Skin epidermis (tissue), 12 donors: ENCODE results near the gene LNPEP.
A peak's percentile ranks its signal among the peaks of the same experiment; 100 is the strongest.
"Not testable (repeated sequence)": the region's sequence is repeated elsewhere in the genome, so short reads cannot be mapped to it uniquely, and the experiment has no call there.

ENCODE experiments used
- H3K27ac ChIP-seq, 21 experiments: fragments of 200-600 bp; sonication (generic) in 11 of 21; one replicate each; pipeline ENCODE4 v1.5.0; 2020; ENCODE audit warnings: mild to moderate bottlenecking in 3 of 21, inconsistent platforms in 2 of 21, moderate library complexity in 2 of 21
- H3K4me3 ChIP-seq, 7 experiments: fragments of 200-600 bp; sonication (generic) in 2 of 7; one replicate each; pipeline ENCODE4 v1.5.0; 2020; ENCODE audit warnings: inconsistent platforms in 2 of 7, mild to moderate bottlenecking in 2 of 7, moderate library complexity in 1 of 7

LNPEP gene

DNA sequence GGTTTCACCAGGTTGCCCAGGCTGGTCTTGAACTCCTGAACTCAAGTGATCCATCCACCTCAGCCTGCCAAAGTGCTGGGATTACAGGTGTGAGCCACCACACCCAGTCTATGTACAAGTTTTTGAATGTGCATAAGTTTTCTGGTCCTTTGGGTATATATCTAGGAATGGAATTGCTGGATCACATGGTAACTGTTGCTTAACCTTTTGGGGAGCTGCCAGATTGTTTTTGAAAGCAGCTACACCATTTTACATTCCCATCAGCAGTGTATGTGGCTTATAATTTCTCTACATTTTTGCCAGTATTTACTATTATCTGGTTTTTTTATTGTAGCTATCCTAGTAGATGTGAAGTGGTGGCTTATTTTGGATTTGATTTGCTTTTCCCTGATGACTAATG is 8.9 kb upstream of the LNPEP start:
- Histone ChIP-seq H3K27ac (no peak overlapping the region), H3K4me3 (no peak overlapping the region)

DNA sequence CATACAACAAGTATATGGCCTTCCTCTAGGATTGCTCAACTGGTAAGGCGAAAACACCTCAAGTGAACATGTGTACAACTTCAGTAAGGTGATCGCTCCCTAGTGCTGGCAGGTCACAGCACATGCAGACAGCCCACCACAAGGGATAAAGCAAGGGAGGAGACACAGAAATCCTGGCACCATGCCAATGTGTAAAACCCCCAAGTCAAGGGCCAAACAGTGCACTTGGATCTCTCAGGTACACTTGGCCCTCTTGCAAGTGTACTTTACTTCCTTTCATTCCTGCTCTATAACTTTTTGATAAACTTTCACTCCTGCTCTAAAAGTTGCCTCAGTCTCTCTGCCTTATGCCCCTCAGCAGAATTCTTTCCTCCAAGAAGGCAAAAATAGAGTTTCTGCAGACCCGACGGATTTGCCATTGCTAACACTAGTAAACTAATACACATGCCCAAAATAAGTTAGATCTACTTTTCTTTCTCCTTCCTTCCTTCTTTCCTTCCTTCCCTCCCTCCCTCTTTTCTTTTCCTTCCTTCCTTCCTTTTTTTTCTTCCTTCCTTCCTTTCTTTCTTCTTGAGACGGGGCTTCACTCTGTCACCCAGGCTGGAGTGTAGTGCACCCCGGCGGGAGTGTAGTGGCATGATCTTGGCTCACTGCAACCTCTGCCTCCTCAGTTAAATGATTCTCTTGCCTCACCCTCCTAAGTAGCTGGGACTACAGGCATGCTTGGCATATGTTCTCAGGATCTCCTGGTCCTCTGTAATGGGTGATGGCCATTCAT is 6.8 kb upstream of the LNPEP start:
- Histone ChIP-seq H3K27ac (no peak overlapping the region), H3K4me3 (no peak overlapping the region)

DNA sequence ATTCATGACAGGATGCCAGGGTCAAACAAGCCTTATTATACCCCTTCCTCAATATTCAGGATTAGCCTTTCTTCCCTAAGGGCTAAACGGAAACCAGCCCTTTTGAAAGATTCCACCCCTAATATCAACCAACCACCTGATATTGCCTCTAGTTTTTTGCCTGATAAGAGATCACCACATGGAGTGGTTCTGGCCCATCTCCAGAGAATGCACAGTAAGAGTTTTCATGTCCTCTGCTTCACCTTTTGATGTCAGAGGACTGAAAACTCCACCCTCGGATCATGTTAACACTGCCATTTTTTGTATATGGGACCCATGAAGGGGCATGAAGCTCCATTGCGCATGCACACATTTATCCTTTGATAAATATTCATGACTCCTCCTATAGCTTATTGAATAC is 5.8 kb upstream of the LNPEP start:
- Histone ChIP-seq H3K27ac (no peak overlapping the region), H3K4me3 (no peak overlapping the region)

DNA sequence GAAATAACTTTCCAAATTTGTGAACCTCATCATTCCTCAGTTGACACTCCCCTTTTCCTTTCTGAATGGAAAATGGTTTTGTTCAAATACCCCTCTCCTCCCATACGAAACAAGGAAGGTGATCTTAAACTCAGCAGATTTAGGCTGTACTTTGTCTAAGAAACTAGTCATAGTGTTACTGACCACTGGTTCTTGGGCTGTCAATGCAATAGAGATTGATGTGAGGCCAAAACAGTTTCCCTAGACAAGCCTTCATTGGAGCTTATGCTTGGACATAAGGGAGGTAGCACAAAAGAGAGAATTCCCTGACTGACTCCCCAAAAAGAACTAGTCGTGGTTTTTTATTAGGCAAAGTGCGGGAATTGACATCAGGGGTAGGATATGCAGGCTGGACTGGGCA is 5.3 kb upstream of the LNPEP start:
- Histone ChIP-seq H3K4me3 (no peak overlapping the region), H3K27ac (no peak overlapping the region)

DNA sequence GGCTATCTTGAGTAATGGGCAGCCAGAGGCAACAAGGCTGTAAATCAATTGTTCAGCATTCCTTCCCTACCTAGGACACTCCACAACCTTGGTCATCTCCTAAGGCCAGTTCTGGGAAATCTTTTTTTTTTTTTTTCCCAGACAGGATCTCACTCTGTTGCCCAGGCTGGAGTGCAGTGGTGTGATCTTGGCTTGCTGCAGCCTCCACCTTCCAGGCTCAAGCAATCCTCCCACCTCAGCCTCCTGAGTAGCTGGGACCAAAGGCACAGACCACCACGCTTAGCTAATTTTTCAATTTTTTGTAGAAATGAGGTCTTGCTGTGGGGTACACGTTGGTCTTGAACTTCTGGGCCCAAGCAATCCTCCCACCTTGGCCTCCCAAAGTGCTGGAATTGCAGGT is 4.8 kb upstream of the LNPEP start:
- not testable (repeated sequence) for H3K4me3 ChIP-seq
- peak overlapping the region in 2 of 21 experiments; percentile 17 to 55 for H3K27ac ChIP-seq

DNA sequence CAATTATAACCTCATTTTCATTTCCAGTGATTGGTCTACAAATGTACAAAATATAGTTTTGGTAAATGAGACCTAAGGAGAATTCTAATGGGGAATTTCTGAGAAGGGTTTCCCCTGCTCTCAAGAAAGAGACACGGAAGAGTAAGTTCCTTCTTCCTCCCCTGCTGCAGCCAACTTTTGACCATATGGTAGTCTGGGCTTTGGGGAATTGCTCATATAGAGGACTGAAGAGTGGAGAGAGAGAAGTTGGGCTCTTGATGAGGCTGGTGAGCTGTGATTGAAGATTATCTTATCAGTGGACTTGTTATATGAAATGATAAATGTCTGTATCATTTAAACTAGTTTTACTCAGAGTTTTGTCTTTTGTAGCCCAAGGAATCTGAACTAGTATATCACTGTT is 4.3 kb upstream of the LNPEP start:
- peak overlapping the region in 1 of 21 experiments; percentile 99 for H3K27ac ChIP-seq
- H3K4me3 ChIP-seq = no peak overlapping the region

DNA sequence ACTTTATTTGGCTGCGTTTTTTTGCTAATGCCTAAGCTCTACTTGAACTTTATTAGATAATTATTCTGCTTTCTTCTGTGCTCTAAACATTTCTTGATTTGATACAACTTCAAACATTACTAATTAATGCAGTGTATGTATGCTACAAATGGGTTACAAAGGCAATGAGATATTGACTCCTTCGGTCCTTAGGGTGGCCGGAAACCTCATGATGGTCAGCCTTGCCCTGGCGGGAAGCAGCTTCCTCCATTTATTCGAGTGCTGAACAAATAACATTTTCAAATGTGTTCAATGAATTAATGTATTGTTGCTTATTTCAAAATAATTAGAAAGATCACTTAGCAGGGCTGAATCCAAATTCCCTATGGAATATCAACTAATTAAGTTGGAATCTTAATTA is 3.9 kb upstream of the LNPEP start:
- H3K27ac ChIP-seq = peak overlapping the region in 1 of 21 experiments; percentile 99

DNA sequence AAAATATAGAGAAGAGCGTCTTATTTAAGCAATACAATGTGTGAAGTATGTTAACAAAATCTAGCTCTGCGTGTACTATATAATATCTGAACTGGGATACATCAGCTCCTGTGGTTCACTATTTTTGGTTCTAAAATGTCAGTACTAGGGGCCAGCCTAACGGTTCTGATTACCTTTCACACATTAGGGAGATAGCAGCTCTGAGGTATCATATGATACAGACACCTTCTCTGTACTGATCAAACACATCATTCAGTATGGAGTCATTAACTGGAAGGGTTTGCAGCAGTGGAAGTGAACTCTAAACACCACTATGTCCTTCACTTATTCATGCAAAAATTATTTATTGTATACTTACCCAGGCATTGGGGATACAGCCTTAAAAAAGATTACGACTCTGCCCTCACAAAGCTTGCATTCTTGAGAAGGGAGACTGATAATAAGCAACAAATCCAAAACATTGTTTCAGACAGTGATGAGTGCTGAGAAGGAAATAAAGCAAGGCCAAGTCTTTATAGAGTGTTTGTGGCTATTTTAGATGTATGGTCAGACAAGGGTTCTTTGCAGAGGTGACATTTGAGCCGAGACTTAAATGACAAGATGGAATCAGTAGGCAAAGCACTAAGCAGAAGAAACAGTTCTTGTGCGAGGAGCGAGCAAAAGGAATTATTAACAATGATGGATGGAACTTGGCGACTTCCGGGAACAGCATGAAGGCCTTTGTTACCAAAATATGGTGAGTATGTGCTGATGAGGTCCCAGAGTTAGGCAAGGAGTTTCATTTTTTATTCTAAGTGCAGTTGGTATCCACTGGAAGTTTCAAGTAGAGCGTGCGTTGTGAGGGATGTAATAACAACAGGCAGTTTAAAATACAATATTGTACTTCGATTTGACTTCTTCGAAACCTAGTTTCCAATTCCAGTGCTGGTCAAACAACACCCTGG is 1.8 kb upstream of the LNPEP start:
- peak overlapping the region; percentile 89 to 100 (median 98) for H3K27ac ChIP-seq

More for the DNA sequence above, 3.9 kb upstream of the LNPEP start:
- no peak overlapping the region for H3K4me3 ChIP-seq

DNA sequence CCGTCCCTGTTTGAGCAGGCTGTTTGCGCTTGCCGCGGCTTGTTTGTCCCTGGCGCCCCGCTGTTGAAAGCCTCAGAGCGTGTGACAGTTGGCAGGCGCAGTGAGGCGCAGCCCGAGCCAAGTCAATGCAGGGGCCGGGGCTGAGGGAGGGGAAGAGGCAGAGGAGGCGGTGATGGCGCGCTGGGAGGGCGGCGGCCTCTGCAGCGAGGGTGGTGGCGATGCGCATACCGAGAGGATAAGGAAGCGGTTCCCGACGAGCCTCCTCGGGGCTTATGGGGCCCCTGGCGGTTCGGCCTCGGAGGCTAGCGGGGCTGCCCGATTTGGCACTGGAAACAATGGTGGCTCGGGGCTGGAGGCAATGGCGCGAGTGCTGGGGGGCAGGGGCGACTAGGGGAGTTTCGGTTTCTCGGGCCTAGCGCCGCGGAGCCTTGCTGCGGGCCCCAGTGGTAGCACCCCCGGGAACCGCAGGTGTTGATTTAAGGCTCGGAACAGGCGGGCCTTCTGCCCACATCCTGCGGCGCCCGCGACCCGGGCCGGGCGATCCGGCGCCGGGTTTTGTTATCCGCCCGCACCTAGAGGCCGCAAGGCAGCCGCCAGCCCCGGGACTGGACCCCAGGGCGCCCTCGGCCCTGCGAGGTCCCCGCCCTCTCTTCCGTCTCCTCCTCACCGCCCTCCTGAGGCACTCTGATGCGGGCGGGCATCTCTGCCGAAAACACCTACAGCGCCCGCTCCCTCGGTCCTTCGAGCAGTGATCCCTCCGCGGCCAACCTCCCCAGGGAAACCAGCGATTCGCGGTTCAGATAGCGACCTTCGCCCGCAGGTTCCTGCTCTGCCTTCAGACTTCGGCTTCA is 947 bp upstream of the LNPEP start:
- H3K27ac ChIP-seq = peak overlapping the region; percentile 89 to 100 (median 98)
- peak overlapping the region; percentile 83 to 99 (median 95) for H3K4me3 ChIP-seq

More for the DNA sequence above, 1.8 kb upstream of the LNPEP start:
- H3K4me3 ChIP-seq = peak overlapping the region; percentile 83 to 99 (median 95)

DNA sequence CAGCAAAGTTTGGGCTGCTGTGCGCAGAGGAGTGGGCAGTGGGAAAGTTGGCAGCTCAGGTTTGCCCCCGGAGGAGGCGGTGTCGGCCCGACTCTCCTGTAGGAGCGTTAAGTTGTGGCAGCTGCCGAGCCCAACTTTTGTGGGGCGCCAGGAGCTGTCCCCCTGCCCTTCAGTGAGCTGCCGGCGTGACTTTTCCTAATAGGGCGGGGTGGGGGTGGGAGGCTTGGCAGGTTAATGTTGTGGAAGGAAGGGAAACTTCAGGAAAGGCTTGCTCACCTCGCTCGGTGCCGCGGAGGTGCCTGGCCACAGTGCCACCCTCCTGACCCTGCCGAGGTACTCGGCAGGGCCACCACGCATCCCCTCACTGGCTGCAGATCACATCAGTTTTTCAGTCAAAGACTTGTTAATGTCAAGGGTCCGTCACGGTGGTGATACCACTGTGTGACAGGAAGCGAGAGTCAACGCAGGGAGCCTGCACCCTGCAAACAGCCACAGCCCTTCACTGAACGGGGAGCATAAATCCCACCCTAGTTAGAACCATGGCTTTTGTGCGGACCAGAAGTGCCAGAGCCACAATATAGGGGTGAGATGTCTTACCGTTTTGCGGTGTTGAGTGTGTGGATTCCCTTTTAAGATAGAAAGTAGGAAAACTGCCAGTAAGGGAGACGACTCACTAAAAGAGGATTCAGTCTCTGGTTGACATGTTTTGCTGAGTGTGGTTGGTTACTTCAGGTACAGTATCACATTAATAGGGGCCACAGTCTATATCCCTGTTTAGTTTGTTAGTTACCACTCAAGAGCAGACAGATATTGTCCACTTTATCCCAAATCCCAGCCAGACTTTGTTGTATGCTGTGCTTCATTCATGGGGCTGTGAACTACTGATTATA is 796 bp downstream of the LNPEP start:
- Histone ChIP-seq H3K4me3 (peak overlapping the region; percentile 83 to 99 (median 95)), H3K27ac (peak overlapping the region; percentile 89 to 100 (median 98))

DNA sequence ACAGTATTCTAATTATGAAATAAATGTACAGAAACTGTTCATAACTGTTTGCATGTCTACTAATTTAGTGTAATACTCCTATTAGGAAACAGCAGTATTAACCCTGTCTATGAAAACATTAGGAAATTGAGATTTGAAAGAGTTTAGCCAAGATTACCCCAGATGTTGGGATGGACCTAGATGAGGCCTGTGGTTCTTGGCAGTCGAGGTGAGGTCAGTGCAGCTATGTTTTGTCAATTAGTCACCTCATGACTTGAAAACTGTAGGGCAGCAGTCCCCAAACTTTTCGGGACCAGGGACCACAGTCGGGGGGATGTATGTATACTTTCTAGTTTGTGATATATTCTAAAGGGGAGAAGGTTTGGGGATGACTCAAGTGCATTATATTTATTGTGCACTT is 4.7 kb downstream of the LNPEP start:
- Histone ChIP-seq H3K4me3 (no peak overlapping the region), H3K27ac (no peak overlapping the region)

DNA sequence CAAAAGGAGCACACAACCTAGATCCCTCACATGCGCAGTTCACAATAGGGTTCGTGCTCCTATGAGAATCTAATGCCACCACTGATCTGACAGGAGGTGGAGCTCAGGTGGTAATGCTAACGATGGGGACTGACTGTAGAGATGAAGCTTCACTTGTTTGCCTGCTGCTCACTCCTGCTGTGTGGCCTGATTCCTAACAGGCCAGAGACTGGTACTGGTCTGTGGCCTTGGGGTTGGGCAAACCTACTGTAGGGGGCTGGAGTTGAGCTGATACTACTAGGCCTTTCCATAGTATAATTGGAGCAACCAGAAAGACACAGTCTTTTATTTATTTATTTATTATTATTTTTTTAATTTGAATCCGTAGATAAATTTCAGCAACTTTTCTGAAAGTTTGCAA is 5.3 kb downstream of the LNPEP start:
- Histone ChIP-seq H3K4me3 (no peak overlapping the region), H3K27ac (peak overlapping the region in 2 of 21 experiments; percentile 21 to 54)

DNA sequence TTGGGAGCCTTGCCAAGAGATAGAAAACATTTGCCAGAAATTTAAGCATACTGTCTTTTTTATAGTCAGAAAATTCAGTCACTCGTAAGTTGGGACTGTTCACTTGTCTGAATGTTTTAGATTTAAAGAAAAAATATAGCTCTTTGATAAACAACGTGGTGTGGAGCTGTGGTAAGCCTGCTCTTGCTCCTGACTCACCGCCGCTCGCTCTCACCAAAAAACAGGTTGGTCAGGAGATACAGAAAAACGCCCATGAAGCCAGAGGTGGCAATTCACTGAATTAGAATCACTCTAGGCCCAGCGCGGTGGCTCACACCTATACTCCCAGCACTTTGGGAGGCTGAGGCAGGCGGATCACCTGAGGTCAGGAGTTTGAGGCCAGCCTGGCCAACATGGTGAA is 6.2 kb downstream of the LNPEP start:
- Histone ChIP-seq H3K4me3 (no peak overlapping the region), H3K27ac (peak overlapping the region in 4 of 21 experiments; percentile 12 to 54 (median 22))

DNA sequence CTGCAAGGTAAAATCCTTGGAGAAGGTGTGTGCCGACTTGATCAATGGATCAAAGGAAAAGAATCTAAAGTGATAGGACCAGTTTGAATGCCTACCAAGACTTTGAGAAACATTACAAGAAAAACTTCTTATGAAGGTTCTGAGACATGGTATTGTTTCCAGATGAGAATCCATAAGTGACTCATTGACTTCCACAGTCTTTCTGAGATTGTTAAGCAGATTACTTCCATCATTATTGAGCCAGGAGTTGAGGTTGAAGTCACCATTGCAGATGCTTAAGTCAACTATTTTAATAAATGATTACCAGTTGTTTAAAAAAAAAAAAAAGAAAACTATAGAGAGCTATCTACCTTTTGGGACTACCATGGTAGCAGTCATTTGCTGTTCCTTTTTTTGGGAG is 7.0 kb downstream of the LNPEP start:
- Histone ChIP-seq H3K4me3 (no peak overlapping the region), H3K27ac (peak overlapping the region in 3 of 21 experiments; percentile 23 to 54 (median 31))

DNA sequence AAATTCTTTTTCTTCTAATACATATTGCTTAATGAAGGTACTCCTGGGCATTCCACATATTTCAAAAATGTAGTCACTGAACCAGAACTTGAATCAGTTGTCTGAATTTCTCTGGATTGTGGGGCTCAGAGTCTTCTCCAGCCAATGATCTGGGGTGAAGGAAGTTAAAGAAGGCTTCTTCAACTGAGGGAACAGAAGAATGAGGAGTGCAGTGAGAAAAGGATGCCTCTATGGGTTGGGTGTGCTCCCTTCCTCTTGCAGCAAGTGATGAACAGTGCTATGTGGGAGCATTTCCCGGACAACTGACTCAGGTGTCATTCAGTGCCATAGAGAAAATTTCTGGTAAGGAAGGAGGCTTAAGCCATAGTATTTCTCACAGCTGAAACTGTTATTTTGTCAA is 7.9 kb downstream of the LNPEP start:
- H3K27ac ChIP-seq = peak overlapping the region in 1 of 21 experiments; percentile 54
- H3K4me3 ChIP-seq = no peak overlapping the region

DNA sequence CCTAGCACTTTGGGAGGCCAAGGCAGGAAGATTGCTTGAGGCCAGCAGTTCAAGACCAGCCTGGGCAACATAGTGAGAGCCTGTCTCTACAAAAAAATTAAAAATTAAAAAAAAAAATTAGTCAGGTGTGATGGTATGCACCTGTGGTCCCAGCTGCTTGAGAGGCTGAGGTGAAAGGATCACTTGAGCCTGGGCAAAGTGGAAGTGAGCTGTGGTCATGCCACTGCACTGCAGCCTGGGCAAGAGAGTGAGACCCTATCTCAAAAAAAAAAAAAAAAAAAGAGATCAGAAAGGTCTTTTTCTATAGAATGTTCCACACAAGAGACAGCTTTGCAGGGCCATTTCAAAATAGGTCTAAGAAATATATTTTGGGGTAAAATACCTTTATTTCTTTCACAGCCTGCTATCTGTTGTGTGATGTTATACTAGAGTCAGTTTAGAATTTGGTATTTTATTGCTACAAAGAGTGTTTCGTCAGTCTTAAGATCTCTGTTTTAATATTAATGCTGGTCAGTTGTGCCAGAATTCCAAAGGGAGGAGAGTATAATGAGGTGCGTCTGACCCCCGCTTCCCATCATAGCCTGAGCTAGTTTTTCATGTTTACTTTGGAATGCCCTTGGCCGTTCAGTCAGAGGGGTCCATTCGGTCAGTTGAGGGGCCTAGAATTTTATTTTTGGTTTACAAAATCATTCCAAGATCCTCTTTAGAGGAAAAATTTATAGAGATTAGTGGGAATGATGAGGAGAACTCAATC is 9.4 kb downstream of the LNPEP start:
- H3K27ac ChIP-seq = no peak overlapping the region

DNA sequence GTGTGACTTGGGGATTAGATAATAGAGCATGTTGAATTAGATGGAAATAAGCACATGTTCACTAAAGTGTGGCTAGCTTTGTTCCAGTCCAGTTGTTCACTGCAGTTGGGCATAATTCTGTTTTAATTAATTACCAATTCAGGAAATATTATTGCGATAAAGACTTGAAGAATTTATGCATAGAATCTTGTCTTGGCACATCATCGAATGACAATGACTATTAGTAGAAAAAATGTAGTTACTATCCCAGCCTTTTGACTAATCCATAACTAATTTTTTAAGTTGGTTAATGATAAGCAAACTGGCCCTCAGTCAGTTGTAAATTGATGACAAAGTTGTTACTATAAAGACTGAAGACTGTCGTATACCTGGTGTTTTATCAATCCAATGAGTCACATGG is 10.5 kb downstream of the LNPEP start:
- H3K4me3 ChIP-seq = no peak overlapping the region
- H3K27ac ChIP-seq = no peak overlapping the region

More for the DNA sequence above, 9.4 kb downstream of the LNPEP start:
- H3K4me3 ChIP-seq = no peak overlapping the region
